ENCODE data around the gene TMEM247.

The TMEM247 gene

GRCh38 chr2:46479265-46479664, at the start of gene TMEM247:
Gene TMEM247, plus strand, starts transcription at chr2:46479565.
- no peak for ATAC-seq
- TF ChIP-seq TOX (CRISPR knock-in tag; IDR thresholded peaks at IDR 0.05; ENCODE audit: borderline replicate concordance), result no peak
- TF ChIP-seq CSDC2 (CRISPR knock-in tag; IDR thresholded peaks at IDR 0.05), result no peak
- TF ChIP-seq TSHZ2 (CRISPR knock-in tag; IDR thresholded peaks at IDR 0.05), result no peak
- TF ChIP-seq SNAI2 (CRISPR knock-in tag; IDR thresholded peaks at IDR 0.05), result no peak
- TF ChIP-seq ZFP3 (CRISPR knock-in tag; IDR thresholded peaks at IDR 0.05), result no peak
- TF ChIP-seq ZFP30 (CRISPR knock-in tag; IDR thresholded peaks at IDR 0.05), result no peak
- TF ChIP-seq ESRRG (CRISPR knock-in tag; IDR thresholded peaks at IDR 0.05), result no peak
- no peak for TF ChIP-seq ZNF8 (CRISPR knock-in tag; IDR thresholded peaks at IDR 0.05)
- no peak for TF ChIP-seq ARNTL (CRISPR knock-in tag; IDR thresholded peaks at IDR 0.05; ENCODE audit: borderline replicate concordance, low read depth)
- TF ChIP-seq BACH2 (CRISPR knock-in tag; IDR thresholded peaks at IDR 0.05; ENCODE audit: borderline replicate concordance), result no peak
- no peak for TF ChIP-seq PPARA (CRISPR knock-in tag; IDR thresholded peaks at IDR 0.05; ENCODE audit: borderline replicate concordance)
- no peak for TF ChIP-seq POU6F1 (CRISPR knock-in tag; IDR thresholded peaks at IDR 0.05; ENCODE audit: borderline replicate concordance, low read depth)

- no peak for ATAC-seq
- TF ChIP-seq ESRRG (CRISPR knock-in tag; IDR thresholded peaks at IDR 0.05), result no peak
- no peak for TF ChIP-seq SNAI2 (CRISPR knock-in tag; IDR thresholded peaks at IDR 0.05)
- TF ChIP-seq ISL1 (CRISPR knock-in tag; IDR thresholded peaks at IDR 0.05), result no peak
- TF ChIP-seq GLIS3 (CRISPR knock-in tag; IDR thresholded peaks at IDR 0.05), result no peak
- no peak for TF ChIP-seq TOX (CRISPR knock-in tag; IDR thresholded peaks at IDR 0.05; ENCODE audit: borderline replicate concordance)
- TF ChIP-seq CREB5 (CRISPR knock-in tag; IDR thresholded peaks at IDR 0.05; ENCODE audit: low read depth), result no peak
- TF ChIP-seq PATZ1 (CRISPR knock-in tag; IDR thresholded peaks at IDR 0.05; ENCODE audit: borderline replicate concordance), result no peak
- no peak for TF ChIP-seq TSHZ2 (CRISPR knock-in tag; IDR thresholded peaks at IDR 0.05)
- no peak for TF ChIP-seq CSRNP3 (CRISPR knock-in tag; IDR thresholded peaks at IDR 0.05)
- TF ChIP-seq PPARA (CRISPR knock-in tag; IDR thresholded peaks at IDR 0.05; ENCODE audit: borderline replicate concordance), result no peak
- TF ChIP-seq ZFP3 (CRISPR knock-in tag; IDR thresholded peaks at IDR 0.05), result no peak
Observed at GRCh38 chr2:46430413-46430812, 49.0 kb upstream of the TMEM247 start.

- no peak for ATAC-seq
- TF ChIP-seq ZFP3 (CRISPR knock-in tag; IDR thresholded peaks at IDR 0.05), result no peak
- no peak for TF ChIP-seq TOX (CRISPR knock-in tag; IDR thresholded peaks at IDR 0.05; ENCODE audit: borderline replicate concordance)
- TF ChIP-seq TCF4 (CRISPR knock-in tag; IDR thresholded peaks at IDR 0.05; ENCODE audit: borderline replicate concordance), result no peak
Observed at GRCh38 chr2:46430992-46431391, 48.4 kb upstream of the TMEM247 start.
